Subcutaneous adipose tissue (tissue), 4 donors: ENCODE measurements around the gene RAD51B. TPM values are rescaled to one million over a fixed set of nuclear protein-coding genes. Genes with fewer than 3 reads are reported as not detected.

Source experiments
- CTCF ChIP-seq: fragments of 450-650 bp; IDR thresholded peaks from one replicate; pipeline ENCODE4 v1.5.1; 2016; ENCODE audit warnings: low read depth, mild to moderate bottlenecking, control low read depth, antibody characterized with exemption, moderate library complexity
- total RNA-seq, 4 donors: library from RNA; depleted of rRNA; stranded (reverse); fragments of >200 nt; gene quantifications; one replicate each; pipeline ENCODE4 v1.1.0, GENCODE V29; 2016

The RAD51B gene
- total RNA-seq, 4 donors from 2014 or later, result 9.7 to 24.1 (median 16.7) TPM

- no peak for TF ChIP-seq CTCF
Measured at GRCh38 chr14:68591786-68592185, 772.2 kb downstream of the RAD51B start.

GRCh38 chr14:68592948-68593556 lies 773.5 kb downstream of the RAD51B start:
- TF ChIP-seq CTCF, result no peak

GRCh38 chr14:68593806-68594536 lies 774.4 kb downstream of the RAD51B start:
- TF ChIP-seq CTCF, result no peak

GRCh38 chr14:68594737-68595380 lies 775.3 kb downstream of the RAD51B start:
- TF ChIP-seq CTCF, result no peak

- no peak for TF ChIP-seq CTCF
Measured at GRCh38 chr14:68596211-68596610, 776.6 kb downstream of the RAD51B start.

GRCh38 chr14:68596701-68597100 lies 777.1 kb downstream of the RAD51B start:
- TF ChIP-seq CTCF, result no peak

- no peak for TF ChIP-seq CTCF
Measured at GRCh38 chr14:68598089-68598488, 778.5 kb downstream of the RAD51B start.
